Gastroesophageal sphincter (tissue), 4 donors: ENCODE results near the gene LOXL4. TPM values are rescaled to one million over a fixed set of nuclear protein-coding genes. Genes with fewer than 3 reads are reported as not detected.
A peak's percentile ranks its signal among the peaks of the same experiment; 100 is the strongest.

ENCODE experiments used
- ATAC-seq: fragments of 150-250 bp; one replicate; pipeline ENCODE4 v1.9.1; 2016; ENCODE audit warnings: mild to moderate bottlenecking, moderate library complexity
- H3K27ac ChIP-seq, 4 donors: fragments of 200-600 bp; sonication (generic) in 3 of 4; 1 replicate in 3 of 4; 2 replicates in 1 of 4; pipeline ENCODE4 v1.5.1; 2016 to 2019
- H3K27me3 ChIP-seq: fragments of 200-600 bp; sonication (generic); one replicate; pipeline ENCODE4 v1.5.1; 2019
- H3K36me3 ChIP-seq, 2 donors: fragments of 200-600 bp; sonication (generic); one replicate each; pipeline ENCODE4 v1.5.1; 2019; ENCODE audit warnings: control low read depth in 1 of 2
- H3K4me1 ChIP-seq, 3 donors: fragments of 200-600 bp; sonication (generic); 1 replicate in 2 of 3; 2 replicates in 1 of 3; pipeline ENCODE4 v1.5.1; 2016 to 2019; ENCODE audit warnings: control low read depth in 2 of 3
- H3K4me3 ChIP-seq, 2 donors: fragments of 200-600 bp; sonication (generic); one replicate each; pipeline ENCODE4 v1.5.1; 2019; ENCODE audit warnings: mild to moderate bottlenecking in 1 of 2, moderate library complexity in 1 of 2
- H3K9me3 ChIP-seq, 3 donors: fragments of 200-600 bp; sonication (generic); one replicate each; pipeline ENCODE4 v1.5.1; 2017 to 2019; ENCODE audit warnings: control low read depth in 2 of 3
- CTCF ChIP-seq, 4 experiments: fragments of 200-600 bp in 2 of 4; fragments of 450-650 bp in 2 of 4; sonication (generic) in 1 of 4; IDR thresholded peaks; one replicate each; pipeline ENCODE4 v1.5.1; 2017 to 2019; ENCODE audit warnings: antibody characterized with exemption in 4 of 4, mild to moderate bottlenecking in 2 of 4, moderate library complexity in 2 of 4
- EP300 ChIP-seq: sonication (generic); formaldehyde crosslinking; IDR thresholded peaks from one replicate; pipeline ENCODE4 v1.6.1; 2017; ENCODE audit warnings: antibody characterized with exemption, mild to moderate bottlenecking
- POLR2A ChIP-seq, 2 donors: fragments of 450-650 bp; IDR thresholded peaks; one replicate each; pipeline ENCODE4 v1.6.1; 2017; ENCODE audit warnings: antibody characterized with exemption in 2 of 2, mild to moderate bottlenecking in 2 of 2, moderate library complexity in 1 of 2
- POLR2AphosphoS5 ChIP-seq: sonication (generic); formaldehyde crosslinking; IDR thresholded peaks from one replicate; pipeline ENCODE4 v1.6.1; 2017; ENCODE audit warnings: antibody characterized with exemption
- WGBS, 2 donors: methylation state at CpG; one replicate each; pipeline ENCODE4 v1.1.5; 2018; ENCODE audit warnings: low coverage in 1 of 2; 5-methylcytosine and 5-hydroxymethylcytosine counted together
- total RNA-seq, 4 donors: library from RNA; depleted of rRNA; stranded (reverse); fragments of >200 nt; gene quantifications; one replicate each; pipeline ENCODE4 v1.1.0, GENCODE V29; 2016

The LOXL4 gene
- total RNA-seq, 4 donors from 2014 or later: 10.6 to 20.7 (median 16.3) TPM

DNA sequence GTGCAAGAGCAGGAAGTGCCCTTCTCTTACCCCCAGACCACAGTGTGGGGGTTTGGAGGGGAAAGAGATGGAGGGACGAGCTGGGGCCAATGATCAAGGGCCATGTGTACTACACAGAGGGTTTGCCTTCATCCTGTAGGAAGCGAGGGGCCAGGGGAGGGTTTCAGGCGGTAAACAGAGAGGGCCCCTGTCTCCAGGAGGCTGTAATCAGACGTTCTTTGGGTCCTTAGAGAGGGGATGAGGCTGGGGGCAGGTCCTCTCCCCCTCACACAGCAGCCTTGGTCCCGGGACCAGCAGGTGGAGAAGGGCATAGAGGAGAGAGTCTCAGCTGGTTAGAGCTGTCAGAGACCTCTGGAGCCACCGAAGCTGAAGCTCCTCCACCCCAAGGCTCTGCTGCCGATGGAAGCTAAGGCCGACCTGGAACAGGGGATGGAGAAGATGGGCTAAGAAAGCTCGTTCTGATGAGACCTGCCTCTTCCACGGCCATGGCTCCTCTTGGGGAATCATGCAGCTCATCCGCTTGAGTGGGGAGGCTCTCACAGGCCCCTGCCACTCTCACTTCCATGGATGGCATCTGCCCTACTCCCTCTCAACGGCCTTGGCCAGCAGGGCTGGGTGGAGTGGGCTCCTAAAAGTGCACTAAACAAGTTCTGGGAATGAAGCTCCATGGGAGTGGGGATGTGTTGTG is 3.5 kb downstream of the LOXL4 start:
- TF ChIP-seq EP300: no peak
- TF ChIP-seq POLR2A (IDR thresholded peaks at IDR 0.05): no peak
- TF ChIP-seq CTCF (IDR thresholded peaks at IDR 0.05): no peak
- no peak for TF ChIP-seq POLR2AphosphoS5
- H3K4me1 ChIP-seq: peaks cover 0 to 53% (median 16%) of the 10 kb centered on the region in 3 donors
- H3K4me3 ChIP-seq: no peak overlapping the region
- H3K36me3 ChIP-seq: peaks cover 0 to 11% of the 10 kb centered on the region in 2 donors
- no peaks in the 10 kb centered on the region for H3K9me3 ChIP-seq
- ATAC-seq: no peak
- H3K27me3 ChIP-seq: no peaks in the 10 kb centered on the region
- no peak overlapping the region for H3K27ac ChIP-seq
- 67 to 80% methylated on average over 1 to 6 of the region's 12 CpGs for WGBS, 2 donors

DNA sequence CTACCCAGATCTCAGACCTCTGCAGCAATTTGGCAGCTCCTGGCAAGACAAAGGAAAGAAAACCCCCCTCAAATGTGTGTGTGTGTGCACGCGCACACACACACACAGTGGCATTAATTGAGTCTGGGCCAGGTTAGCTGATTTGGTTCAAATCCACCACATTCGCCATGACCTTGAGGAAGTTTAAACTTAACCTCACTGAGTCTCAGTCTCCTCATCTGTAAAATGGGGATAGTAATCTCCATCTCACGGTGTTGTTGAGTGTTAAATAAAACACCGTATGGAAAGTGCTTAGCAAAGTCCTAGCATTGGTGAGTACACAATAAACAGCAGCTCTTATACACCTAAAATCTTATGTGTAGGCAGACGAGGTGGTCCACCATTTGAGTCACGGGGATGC is 4.9 kb downstream of the LOXL4 start:
- TF ChIP-seq POLR2AphosphoS5 (no peak), EP300 (no peak), POLR2A (IDR thresholded peaks at IDR 0.05) (no peak), CTCF (IDR thresholded peaks at IDR 0.05) (no peak)
- ATAC-seq: no peak
- no peak overlapping the region for H3K27ac ChIP-seq
- H3K27me3 ChIP-seq: no peaks in the 10 kb centered on the region
- no peaks in the 10 kb centered on the region for H3K9me3 ChIP-seq
- peaks cover 0 to 11% of the 10 kb centered on the region in 2 donors for H3K36me3 ChIP-seq
- no peak overlapping the region for H3K4me3 ChIP-seq
- 95 to 100% methylated on average over 3 to 4 of the region's 7 CpGs for WGBS, 2 donors
- peaks cover 0 to 40% (median 6%) of the 10 kb centered on the region in 3 donors for H3K4me1 ChIP-seq

DNA sequence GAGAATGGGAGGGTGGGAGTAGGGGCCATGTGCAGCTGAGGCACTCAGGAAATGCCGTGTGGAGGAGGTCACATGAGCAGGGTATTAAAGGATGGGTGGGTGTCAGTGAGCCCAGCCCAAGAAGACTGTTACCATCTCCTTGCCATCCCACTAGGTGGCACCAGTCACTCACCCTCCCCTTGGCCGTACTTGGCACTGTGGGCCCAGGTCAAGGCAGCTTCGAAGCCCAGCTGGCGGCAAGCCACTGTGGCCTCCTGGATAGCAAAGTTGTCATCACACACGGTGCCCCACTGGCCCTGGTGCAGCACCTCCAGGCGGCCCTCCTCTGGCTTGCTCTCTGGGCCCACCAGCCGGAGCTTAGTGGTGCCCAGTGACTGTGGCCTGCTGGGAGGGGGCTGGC is 5.4 kb downstream of the LOXL4 start:
- H3K4me1 ChIP-seq: peaks cover 0 to 36% (median 6%) of the 10 kb centered on the region in 3 donors
- H3K9me3 ChIP-seq: no peaks in the 10 kb centered on the region
- 50 to 58% methylated on average over 1 to 3 of the region's 7 CpGs for WGBS, 2 donors
- TF ChIP-seq POLR2AphosphoS5 (no peak), EP300 (no peak), CTCF (IDR thresholded peaks at IDR 0.05) (peak in 3 of 4 experiments; percentile 35 to 68 (median 53))
- H3K27ac ChIP-seq: no peak overlapping the region
- no peaks in the 10 kb centered on the region for H3K27me3 ChIP-seq
- no peak overlapping the region for H3K4me3 ChIP-seq
- ATAC-seq: peak; percentile 28
- H3K36me3 ChIP-seq: peaks cover 0 to 11% of the 10 kb centered on the region in 2 donors

- no peaks in the 10 kb centered on the region for H3K27me3 ChIP-seq
- peaks cover 0 to 11% of the 10 kb centered on the region in 2 donors for H3K36me3 ChIP-seq
- H3K4me3 ChIP-seq: no peak overlapping the region
- H3K4me1 ChIP-seq: peaks cover 0 to 27% (median 6%) of the 10 kb centered on the region in 3 donors
- TF ChIP-seq POLR2A (IDR thresholded peaks at IDR 0.05): no peak
- TF ChIP-seq POLR2AphosphoS5: no peak
- TF ChIP-seq EP300: no peak
- no peak for TF ChIP-seq CTCF (IDR thresholded peaks at IDR 0.05)
- ATAC-seq: no peak
- no peaks in the 10 kb centered on the region for H3K9me3 ChIP-seq
- no CpG with 5 or more reads among the region's 15 CpGs for WGBS, 2 donors
- H3K27ac ChIP-seq: no peak overlapping the region
Observed at GRCh38 chr10:98261436-98262277, 6.3 kb downstream of the LOXL4 start.
